Bronchial smooth muscle cell (primary cell): ENCODE results near the gene RXFP1. TPM values are rescaled to one million over a fixed set of nuclear protein-coding genes. Genes with fewer than 3 reads are reported as not detected.

Experiments used
- total RNA-seq: library from RNA; depleted of rRNA; stranded (reverse); fragments of >200 nt; gene quantifications from 2 replicates; pipeline ENCODE4 v1.2.1, GENCODE V29; 2014

RXFP1 gene
- total RNA-seq: 0.34 and 0.47 TPM in 2 replicates

GRCh38 chr4:158521484-158522088 is at the start of gene RXFP1:
Gene RXFP1, plus strand, starts transcription at chr4:158521882. Its CDS starts 95 bp downstream, at chr4:158521977.

GRCh38 chr4:158671665-158671914 is 149.9 kb downstream of the RXFP1 start, which contains the start of gene C4orf46:
Gene C4orf46, minus strand, starts transcription at chr4:158671887. Its CDS starts 86 bp downstream, at chr4:158671801.

GRCh38 chr4:158671915-158672806 is 150.5 kb downstream of the RXFP1 start, which contains the start of gene ETFDH:
Gene ETFDH, plus strand, starts transcription at chr4:158672296. Its CDS starts 161 bp downstream, at chr4:158672457.

Other genes with a start within 250 kb of the RXFP1 start
- 6.9 and 7.4 TPM in 2 replicates for gene C4orf46, start 150.0 kb downstream of the RXFP1 start, total RNA-seq
- 24.4 and 25.7 TPM in 2 replicates for gene ETFDH, start 150.4 kb downstream of the RXFP1 start, total RNA-seq
- 22.1 TPM in 2 replicates for gene PPID, start 201.5 kb downstream of the RXFP1 start, total RNA-seq
- 16.7 and 17.9 TPM in 2 replicates for gene FNIP2, start 247.1 kb downstream of the RXFP1 start, total RNA-seq